K562 (cell line): ENCODE data around the gene OBSCN. TPM values are rescaled to one million over a fixed set of nuclear protein-coding genes. Genes with fewer than 3 reads are reported as not detected.

Experiments
- ARID1B ChIP-seq: fragments of 450-650 bp; IDR thresholded peaks from 2 replicates; pipeline ENCODE4 v1.6.1; 2016; ENCODE audit warnings: antibody characterized with exemption, mild to moderate bottlenecking, inconsistent platforms
- ARNT ChIP-seq, 2 experiments: fragments of 450-650 bp; IDR thresholded peaks; 2 replicates each; pipeline ENCODE4 v1.6.1; 2016; ENCODE audit warnings: mild to moderate bottlenecking in 1 of 2
- FOXA3 ChIP-seq, 2 experiments: fragments of 450-650 bp in 1 of 2; sonication (generic) in 1 of 2; formaldehyde crosslinking; IDR thresholded peaks in 1 of 2; conservative IDR thresholded peaks in 1 of 2; 2 replicates each; pipeline versions ENCODE4 v1.4.0 to v1.8.0; 2020 to 2022; ENCODE audit warnings: mild to moderate bottlenecking in 2 of 2, missing genetic modification reagents in 1 of 2
- KDM2B ChIP-seq: fragments of 250-450 bp; sonication (Bioruptor Pico); IDR thresholded peaks from 2 replicates; pipeline ENCODE4 v1.8.0; 2021; ENCODE audit warnings: mild to moderate bottlenecking, moderate library complexity
- L3MBTL2 ChIP-seq: fragments of 450-650 bp; IDR thresholded peaks from 2 replicates; pipeline ENCODE4 v1.6.1; 2016; ENCODE audit warnings: mild to moderate bottlenecking, moderate library complexity
- OTX1 ChIP-seq: fragments of 450-650 bp; formaldehyde crosslinking; IDR thresholded peaks from 2 replicates; pipeline ENCODE4 v1.4.0; 2022; ENCODE audit warnings: mild to moderate bottlenecking
- POLR3G ChIP-seq: IDR thresholded peaks from 2 replicates; pipeline ENCODE4 v1.6.1; 2011; ENCODE audit not compliant: insufficient read length, insufficient replicate concordance; ENCODE audit errors: extremely low read depth
- SRSF3 ChIP-seq: fragments of 200-400 bp; formaldehyde crosslinking; IDR thresholded peaks from 2 replicates; pipeline ENCODE4 v1.6.1; 2016; ENCODE audit warnings: mild to moderate bottlenecking, low read length, moderate library complexity; ENCODE audit not compliant: insufficient read depth
- TEAD1 ChIP-seq, 2 experiments: fragments of 450-650 bp in 1 of 2; sonication (generic) in 1 of 2; formaldehyde crosslinking; IDR thresholded peaks; 2 replicates each; pipeline versions ENCODE4 v1.4.0 to v1.8.0; 2020 to 2022; ENCODE audit warnings: mild to moderate bottlenecking in 2 of 2, missing genetic modification reagents in 1 of 2
- ZNF124 ChIP-seq: sonication (generic); formaldehyde crosslinking; IDR thresholded peaks from 2 replicates; pipeline ENCODE4 v1.8.1; 2022; ENCODE audit warnings: missing genetic modification reagents
- polyA plus RNA-seq, 8 experiments: library from polyadenylated mRNA; depleted of rRNA in 4 of 8; stranded (reverse) in 5 of 8; unstranded in 3 of 8; fragments of >200 nt; fragmentation: Nextera tagmentation in 2 of 8; fragmentation: Illumina TruSeq in 1 of 8; extraction: Ambion mirVana in 2 of 8; extraction: Trizol in 1 of 8; gene quantifications; 2 replicates each; pipeline versions ENCODE4 v1.2.1 to v1.2.3, GENCODE V29; 2011 to 2014; ENCODE audit warnings: inconsistent platforms in 1 of 8, missing spikeins in 1 of 8
- total RNA-seq, 7 experiments: library from RNA; depleted of rRNA in 6 of 7; stranded (reverse); fragments of >200 nt in 6 of 7; fragmentation: Illumina TruSeq in 2 of 7; extraction: Trizol in 2 of 7; gene quantifications; 2 replicates each; pipeline versions ENCODE4 v1.2.1 to v1.2.3, GENCODE V29; 2011 to 2021; ENCODE audit warnings: low replicate concordance in 1 of 7
- TF ChIP-seq, protein P1 (sequence below): fragments of 250-450 bp; sonication (Bioruptor Pico); IDR thresholded peaks from 2 replicates; pipeline ENCODE4 v1.9.0; 2021; ENCODE audit warnings: mild to moderate bottlenecking, inconsistent platforms
- TF ChIP-seq, protein P2 (sequence below): sonication (generic); formaldehyde crosslinking; IDR thresholded peaks from 2 replicates; pipeline ENCODE4 v1.8.0; 2022; ENCODE audit warnings: mild to moderate bottlenecking, missing genetic modification reagents
- TF ChIP-seq, protein P3 (sequence below): sonication (generic); formaldehyde crosslinking; IDR thresholded peaks from 2 replicates; pipeline ENCODE4 v1.8.0; 2022; ENCODE audit warnings: missing genetic modification reagents, mild to moderate bottlenecking, moderate library complexity, borderline replicate concordance
- TF ChIP-seq, protein P4 (sequence below): fragments of 450-650 bp; formaldehyde crosslinking; conservative IDR thresholded peaks from 2 replicates; pipeline ENCODE4 v1.4.0; 2022; ENCODE audit warnings: mild to moderate bottlenecking, missing genetic modification characterization

The OBSCN gene
- total and polyA plus RNA-seq, 9 of the 15 experiments (the other 6 are each of a cell fraction or from before 2014, with no cell fraction given), result 0.18 to 19.7 (median 3.6) TPM

DNA sequence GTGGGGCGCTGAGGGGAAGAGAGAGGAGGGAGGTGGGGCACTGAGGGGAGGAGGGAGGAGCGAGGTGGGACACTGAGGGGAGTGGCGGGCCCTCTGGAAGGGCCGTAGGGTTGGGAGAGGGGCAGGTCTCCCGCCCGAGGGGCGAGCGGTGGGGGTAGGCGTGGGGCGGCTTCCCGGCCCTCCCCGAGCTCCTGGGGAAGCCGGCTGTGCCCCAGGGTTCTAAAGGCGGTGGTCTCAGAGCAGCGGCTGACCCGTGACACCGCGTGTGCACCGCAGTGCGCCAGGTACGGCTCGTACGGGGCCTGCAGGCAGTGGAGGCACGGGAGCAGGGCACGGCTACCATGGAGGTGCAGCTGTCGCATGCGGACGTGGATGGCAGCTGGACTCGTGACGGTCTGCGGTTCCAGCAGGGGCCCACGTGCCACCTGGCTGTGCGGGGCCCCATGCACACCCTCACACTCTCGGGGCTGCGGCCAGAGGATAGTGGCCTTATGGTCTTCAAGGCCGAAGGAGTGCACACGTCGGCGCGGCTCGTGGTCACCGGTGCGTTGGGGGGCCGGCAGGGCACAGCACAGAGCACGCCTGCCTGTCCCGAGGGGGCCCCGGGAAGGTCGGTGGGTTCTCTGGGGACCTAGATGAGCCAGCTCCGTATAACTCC lies 68.5 kb downstream of the OBSCN start (continued):
- TF ChIP-seq KDM2B (0 out of 2 replicates have a peak, but pooled peaks have one; percentile 39), FOXA3 (CRISPR knock-in tag; conservative IDR thresholded peaks at IDR 0.05 in 1 of 2, IDR thresholded peaks at IDR 0.05 in 1 of 2) (0 out of 4 replicates have a peak, but pooled peaks of 1 of the 2 experiments have one; percentile 57), POLR3G (no peak), ARNT (IDR thresholded peaks at IDR 0.05) (no peak), ZNF124 (CRISPR knock-in tag) (peak; percentile 82; the same call in 1 of the 2 replicates), TEAD1 (CRISPR knock-in tag; IDR thresholded peaks at IDR 0.05) (peak in 1 of 2 experiments; percentile 30; a peak in 1 of 4 replicates), SRSF3 (no peak), ARID1B (peak; percentile 28; the same call in 1 of the 2 replicates), L3MBTL2 (peak; percentile 57), OTX1 (CRISPR knock-in tag) (0 out of 2 replicates have a peak, but pooled peaks have one; percentile 57)
- TF ChIP-seq, protein P1, sequence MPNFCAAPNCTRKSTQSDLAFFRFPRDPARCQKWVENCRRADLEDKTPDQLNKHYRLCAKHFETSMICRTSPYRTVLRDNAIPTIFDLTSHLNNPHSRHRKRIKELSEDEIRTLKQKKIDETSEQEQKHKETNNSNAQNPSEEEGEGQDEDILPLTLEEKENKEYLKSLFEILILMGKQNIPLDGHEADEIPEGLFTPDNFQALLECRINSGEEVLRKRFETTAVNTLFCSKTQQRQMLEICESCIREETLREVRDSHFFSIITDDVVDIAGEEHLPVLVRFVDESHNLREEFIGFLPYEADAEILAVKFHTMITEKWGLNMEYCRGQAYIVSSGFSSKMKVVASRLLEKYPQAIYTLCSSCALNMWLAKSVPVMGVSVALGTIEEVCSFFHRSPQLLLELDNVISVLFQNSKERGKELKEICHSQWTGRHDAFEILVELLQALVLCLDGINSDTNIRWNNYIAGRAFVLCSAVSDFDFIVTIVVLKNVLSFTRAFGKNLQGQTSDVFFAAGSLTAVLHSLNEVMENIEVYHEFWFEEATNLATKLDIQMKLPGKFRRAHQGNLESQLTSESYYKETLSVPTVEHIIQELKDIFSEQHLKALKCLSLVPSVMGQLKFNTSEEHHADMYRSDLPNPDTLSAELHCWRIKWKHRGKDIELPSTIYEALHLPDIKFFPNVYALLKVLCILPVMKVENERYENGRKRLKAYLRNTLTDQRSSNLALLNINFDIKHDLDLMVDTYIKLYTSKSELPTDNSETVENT (CRISPR knock-in tag), result 0 out of 2 replicates have a peak, but pooled peaks have one; percentile 41
- TF ChIP-seq, protein P2, sequence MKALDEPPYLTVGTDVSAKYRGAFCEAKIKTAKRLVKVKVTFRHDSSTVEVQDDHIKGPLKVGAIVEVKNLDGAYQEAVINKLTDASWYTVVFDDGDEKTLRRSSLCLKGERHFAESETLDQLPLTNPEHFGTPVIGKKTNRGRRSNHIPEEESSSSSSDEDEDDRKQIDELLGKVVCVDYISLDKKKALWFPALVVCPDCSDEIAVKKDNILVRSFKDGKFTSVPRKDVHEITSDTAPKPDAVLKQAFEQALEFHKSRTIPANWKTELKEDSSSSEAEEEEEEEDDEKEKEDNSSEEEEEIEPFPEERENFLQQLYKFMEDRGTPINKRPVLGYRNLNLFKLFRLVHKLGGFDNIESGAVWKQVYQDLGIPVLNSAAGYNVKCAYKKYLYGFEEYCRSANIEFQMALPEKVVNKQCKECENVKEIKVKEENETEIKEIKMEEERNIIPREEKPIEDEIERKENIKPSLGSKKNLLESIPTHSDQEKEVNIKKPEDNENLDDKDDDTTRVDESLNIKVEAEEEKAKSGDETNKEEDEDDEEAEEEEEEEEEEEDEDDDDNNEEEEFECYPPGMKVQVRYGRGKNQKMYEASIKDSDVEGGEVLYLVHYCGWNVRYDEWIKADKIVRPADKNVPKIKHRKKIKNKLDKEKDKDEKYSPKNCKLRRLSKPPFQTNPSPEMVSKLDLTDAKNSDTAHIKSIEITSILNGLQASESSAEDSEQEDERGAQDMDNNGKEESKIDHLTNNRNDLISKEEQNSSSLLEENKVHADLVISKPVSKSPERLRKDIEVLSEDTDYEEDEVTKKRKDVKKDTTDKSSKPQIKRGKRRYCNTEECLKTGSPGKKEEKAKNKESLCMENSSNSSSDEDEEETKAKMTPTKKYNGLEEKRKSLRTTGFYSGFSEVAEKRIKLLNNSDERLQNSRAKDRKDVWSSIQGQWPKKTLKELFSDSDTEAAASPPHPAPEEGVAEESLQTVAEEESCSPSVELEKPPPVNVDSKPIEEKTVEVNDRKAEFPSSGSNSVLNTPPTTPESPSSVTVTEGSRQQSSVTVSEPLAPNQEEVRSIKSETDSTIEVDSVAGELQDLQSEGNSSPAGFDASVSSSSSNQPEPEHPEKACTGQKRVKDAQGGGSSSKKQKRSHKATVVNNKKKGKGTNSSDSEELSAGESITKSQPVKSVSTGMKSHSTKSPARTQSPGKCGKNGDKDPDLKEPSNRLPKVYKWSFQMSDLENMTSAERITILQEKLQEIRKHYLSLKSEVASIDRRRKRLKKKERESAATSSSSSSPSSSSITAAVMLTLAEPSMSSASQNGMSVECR, result peak; percentile 71; the same call in 1 of the 2 replicates
- TF ChIP-seq, protein P3, sequence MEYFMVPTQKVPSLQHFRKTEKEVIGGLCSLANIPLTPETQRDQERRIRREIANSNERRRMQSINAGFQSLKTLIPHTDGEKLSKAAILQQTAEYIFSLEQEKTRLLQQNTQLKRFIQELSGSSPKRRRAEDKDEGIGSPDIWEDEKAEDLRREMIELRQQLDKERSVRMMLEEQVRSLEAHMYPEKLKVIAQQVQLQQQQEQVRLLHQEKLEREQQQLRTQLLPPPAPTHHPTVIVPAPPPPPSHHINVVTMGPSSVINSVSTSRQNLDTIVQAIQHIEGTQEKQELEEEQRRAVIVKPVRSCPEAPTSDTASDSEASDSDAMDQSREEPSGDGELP (CRISPR knock-in tag), result peak; percentile 14
- TF ChIP-seq, protein P4, sequence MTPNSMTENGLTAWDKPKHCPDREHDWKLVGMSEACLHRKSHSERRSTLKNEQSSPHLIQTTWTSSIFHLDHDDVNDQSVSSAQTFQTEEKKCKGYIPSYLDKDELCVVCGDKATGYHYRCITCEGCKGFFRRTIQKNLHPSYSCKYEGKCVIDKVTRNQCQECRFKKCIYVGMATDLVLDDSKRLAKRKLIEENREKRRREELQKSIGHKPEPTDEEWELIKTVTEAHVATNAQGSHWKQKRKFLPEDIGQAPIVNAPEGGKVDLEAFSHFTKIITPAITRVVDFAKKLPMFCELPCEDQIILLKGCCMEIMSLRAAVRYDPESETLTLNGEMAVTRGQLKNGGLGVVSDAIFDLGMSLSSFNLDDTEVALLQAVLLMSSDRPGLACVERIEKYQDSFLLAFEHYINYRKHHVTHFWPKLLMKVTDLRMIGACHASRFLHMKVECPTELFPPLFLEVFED (CRISPR knock-in tag), result 0 out of 2 replicates have a peak, but pooled peaks have one; percentile 58
